ENCODE data around the gene SLC24A3. TPM values are rescaled to one million over a fixed set of nuclear protein-coding genes. Genes with fewer than 3 reads are reported as not detected.

SLC24A3 gene
- polyA plus RNA-seq, 4 donors: 1.6 to 4.0 (median 3.8) TPM; not detected in 1

- FAIRE-seq (no peak), DNase-seq (no peak)
- Histone ChIP-seq H3K27ac (ENCODE audit: low read depth in 1 of 3, low read length in 2 of 3) (no peak overlapping the region), H3K27me3 (ENCODE audit: control insufficient read depth in 3 of 3, insufficient read depth in 3 of 3, low read length in 3 of 3) (no peaks in the 10 kb centered on the region), H3K4me3 (ENCODE audit: low read depth in 1 of 3, low read length in 3 of 3) (no peak overlapping the region), H3K4me1 (ENCODE audit: control insufficient read depth in 3 of 3, insufficient read depth in 2 of 3, low read depth in 1 of 3, low read length in 2 of 3) (no peaks in the 10 kb centered on the region), H3K9me3 (ENCODE audit: control insufficient read depth in 2 of 2, insufficient read depth in 1 of 2, low read depth in 1 of 2, low read length in 1 of 2) (no peaks in the 10 kb centered on the region), H3K36me3 (ENCODE audit: control insufficient read depth in 3 of 3, insufficient read depth in 2 of 3, low read depth in 1 of 3, low read length in 3 of 3) (no peaks in the 10 kb centered on the region)
- WGBS, 3 donors: 70 to 82% (median 74%) methylated on average over 7 of the region's 7 CpGs
Measured at GRCh38 chr20:19600042-19600441, 387.6 kb downstream of the SLC24A3 start.

GRCh38 chr20:19601126-19601810 is 388.8 kb downstream of the SLC24A3 start:
- 77 to 87% (median 87%) methylated on average over 9 of the region's 9 CpGs for WGBS, 3 donors
- H3K27ac ChIP-seq (ENCODE audit: low read depth in 1 of 3, low read length in 2 of 3): no peak overlapping the region
- H3K9me3 ChIP-seq (ENCODE audit: control insufficient read depth in 2 of 2, insufficient read depth in 1 of 2, low read depth in 1 of 2, low read length in 1 of 2): no peaks in the 10 kb centered on the region
- FAIRE-seq: no peak
- no peaks in the 10 kb centered on the region for H3K4me1 ChIP-seq (ENCODE audit: control insufficient read depth in 3 of 3, insufficient read depth in 2 of 3, low read depth in 1 of 3, low read length in 2 of 3)
- no peaks in the 10 kb centered on the region for H3K36me3 ChIP-seq (ENCODE audit: control insufficient read depth in 3 of 3, insufficient read depth in 2 of 3, low read depth in 1 of 3, low read length in 3 of 3)
- DNase-seq: no peak
- no peak overlapping the region for H3K4me3 ChIP-seq (ENCODE audit: low read depth in 1 of 3, low read length in 3 of 3)
- H3K27me3 ChIP-seq (ENCODE audit: control insufficient read depth in 3 of 3, insufficient read depth in 3 of 3, low read length in 3 of 3): no peaks in the 10 kb centered on the region

GRCh38 chr20:19602675-19603375 is 390.4 kb downstream of the SLC24A3 start:
- H3K27me3 ChIP-seq (ENCODE audit: control insufficient read depth in 3 of 3, insufficient read depth in 3 of 3, low read length in 3 of 3): no peaks in the 10 kb centered on the region
- H3K9me3 ChIP-seq (ENCODE audit: control insufficient read depth in 2 of 2, insufficient read depth in 1 of 2, low read depth in 1 of 2, low read length in 1 of 2): no peaks in the 10 kb centered on the region
- WGBS, 3 donors: 53 to 75% (median 58%) methylated on average over 9 of the region's 9 CpGs
- no peaks in the 10 kb centered on the region for H3K36me3 ChIP-seq (ENCODE audit: control insufficient read depth in 3 of 3, insufficient read depth in 2 of 3, low read depth in 1 of 3, low read length in 3 of 3)
- no peak overlapping the region for H3K4me3 ChIP-seq (ENCODE audit: low read depth in 1 of 3, low read length in 3 of 3)
- FAIRE-seq (no peak), DNase-seq (no peak)
- no peaks in the 10 kb centered on the region for H3K4me1 ChIP-seq (ENCODE audit: control insufficient read depth in 3 of 3, insufficient read depth in 2 of 3, low read depth in 1 of 3, low read length in 2 of 3)
- no peak overlapping the region for H3K27ac ChIP-seq (ENCODE audit: low read depth in 1 of 3, low read length in 2 of 3)

DNA sequence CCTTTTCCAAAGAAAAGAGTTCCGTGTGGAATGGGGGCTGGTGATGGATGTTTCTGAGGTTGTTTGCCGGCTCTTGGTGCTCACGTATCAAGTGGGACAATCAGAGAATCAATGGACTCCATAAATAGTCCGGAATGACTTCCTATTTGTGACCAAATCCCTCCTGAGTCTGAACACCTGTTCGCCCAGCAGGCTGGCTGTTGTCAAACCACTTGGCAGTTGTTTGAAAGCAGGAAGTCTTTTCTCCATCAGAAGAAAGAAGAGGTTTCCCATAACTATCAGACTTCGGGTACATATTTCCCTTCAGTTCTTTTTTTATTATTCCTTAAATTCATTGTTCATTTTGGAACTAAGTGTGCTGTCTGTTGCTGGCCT is 390.9 kb downstream of the SLC24A3 start:
- Histone ChIP-seq H3K27me3 (ENCODE audit: control insufficient read depth in 3 of 3, insufficient read depth in 3 of 3, low read length in 3 of 3) (no peaks in the 10 kb centered on the region), H3K27ac (ENCODE audit: low read depth in 1 of 3, low read length in 2 of 3) (no peak overlapping the region), H3K36me3 (ENCODE audit: control insufficient read depth in 3 of 3, insufficient read depth in 2 of 3, low read depth in 1 of 3, low read length in 3 of 3) (no peaks in the 10 kb centered on the region), H3K4me1 (ENCODE audit: control insufficient read depth in 3 of 3, insufficient read depth in 2 of 3, low read depth in 1 of 3, low read length in 2 of 3) (no peaks in the 10 kb centered on the region), H3K9me3 (ENCODE audit: control insufficient read depth in 2 of 2, insufficient read depth in 1 of 2, low read depth in 1 of 2, low read length in 1 of 2) (no peaks in the 10 kb centered on the region), H3K4me3 (ENCODE audit: low read depth in 1 of 3, low read length in 3 of 3) (no peak overlapping the region)
- DNase-seq: no peak
- no peak for FAIRE-seq
- 24 to 49% (median 32%) methylated on average over 6 of the region's 6 CpGs for WGBS, 3 donors

GRCh38 chr20:19605786-19606485 is 393.5 kb downstream of the SLC24A3 start:
- FAIRE-seq (no peak), DNase-seq (no peak)
- no peaks in the 10 kb centered on the region for H3K9me3 ChIP-seq (ENCODE audit: control insufficient read depth in 2 of 2, insufficient read depth in 1 of 2, low read depth in 1 of 2, low read length in 1 of 2)
- no peak overlapping the region for H3K27ac ChIP-seq (ENCODE audit: low read depth in 1 of 3, low read length in 2 of 3)
- no peaks in the 10 kb centered on the region for H3K4me1 ChIP-seq (ENCODE audit: control insufficient read depth in 3 of 3, insufficient read depth in 2 of 3, low read depth in 1 of 3, low read length in 2 of 3)
- no peaks in the 10 kb centered on the region for H3K36me3 ChIP-seq (ENCODE audit: control insufficient read depth in 3 of 3, insufficient read depth in 2 of 3, low read depth in 1 of 3, low read length in 3 of 3)
- no peaks in the 10 kb centered on the region for H3K27me3 ChIP-seq (ENCODE audit: control insufficient read depth in 3 of 3, insufficient read depth in 3 of 3, low read length in 3 of 3)
- no peak overlapping the region for H3K4me3 ChIP-seq (ENCODE audit: low read depth in 1 of 3, low read length in 3 of 3)
- 54 to 74% (median 72%) methylated on average over 1 of the region's 1 CpG for WGBS, 3 donors

GRCh38 chr20:19609642-19610223 is 397.3 kb downstream of the SLC24A3 start:
- Histone ChIP-seq H3K36me3 (ENCODE audit: control insufficient read depth in 3 of 3, insufficient read depth in 2 of 3, low read depth in 1 of 3, low read length in 3 of 3) (no peaks in the 10 kb centered on the region), H3K4me3 (ENCODE audit: low read depth in 1 of 3, low read length in 3 of 3) (no peak overlapping the region), H3K4me1 (ENCODE audit: control insufficient read depth in 3 of 3, insufficient read depth in 2 of 3, low read depth in 1 of 3, low read length in 2 of 3) (no peaks in the 10 kb centered on the region), H3K27me3 (ENCODE audit: control insufficient read depth in 3 of 3, insufficient read depth in 3 of 3, low read length in 3 of 3) (no peaks in the 10 kb centered on the region), H3K9me3 (ENCODE audit: control insufficient read depth in 2 of 2, insufficient read depth in 1 of 2, low read depth in 1 of 2, low read length in 1 of 2) (no peaks in the 10 kb centered on the region), H3K27ac (ENCODE audit: low read depth in 1 of 3, low read length in 2 of 3) (no peak overlapping the region)
- 13 to 70% (median 20%) methylated on average over 2 of the region's 2 CpGs for WGBS, 3 donors
- FAIRE-seq: no peak
- no peak for DNase-seq

DNA sequence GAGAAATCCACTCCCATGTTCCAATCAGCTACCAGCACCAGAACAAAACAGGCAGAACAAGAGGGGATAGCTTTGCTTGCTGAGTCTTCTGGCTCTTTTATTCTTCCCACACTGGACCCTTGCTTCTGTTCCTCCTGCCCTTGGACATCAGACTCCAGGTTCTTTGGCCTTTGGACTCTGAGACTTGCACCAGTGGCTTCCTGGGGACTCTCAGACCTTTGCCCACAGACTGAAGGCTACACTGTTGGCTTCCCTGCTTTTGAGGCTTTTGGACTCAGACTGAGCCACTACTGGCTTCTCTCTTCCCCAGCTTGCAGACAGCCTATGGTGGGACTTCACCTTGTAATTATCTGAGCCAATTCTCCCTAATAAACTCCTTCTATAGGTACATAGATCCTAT is 403.2 kb downstream of the SLC24A3 start:
- no peak overlapping the region for H3K27ac ChIP-seq (ENCODE audit: low read depth in 1 of 3, low read length in 2 of 3)
- DNase-seq: no peak
- H3K9me3 ChIP-seq (ENCODE audit: control insufficient read depth in 2 of 2, insufficient read depth in 1 of 2, low read depth in 1 of 2, low read length in 1 of 2): no peaks in the 10 kb centered on the region
- FAIRE-seq: no peak
- no peaks in the 10 kb centered on the region for H3K36me3 ChIP-seq (ENCODE audit: control insufficient read depth in 3 of 3, insufficient read depth in 2 of 3, low read depth in 1 of 3, low read length in 3 of 3)
- peaks cover 0 to 4% (median 0%) of the 10 kb centered on the region in 3 donors for H3K4me1 ChIP-seq (ENCODE audit: control insufficient read depth in 3 of 3, insufficient read depth in 2 of 3, low read depth in 1 of 3, low read length in 2 of 3)
- H3K27me3 ChIP-seq (ENCODE audit: control insufficient read depth in 3 of 3, insufficient read depth in 3 of 3, low read length in 3 of 3): no peaks in the 10 kb centered on the region
- no peak overlapping the region for H3K4me3 ChIP-seq (ENCODE audit: low read depth in 1 of 3, low read length in 3 of 3)

DNA sequence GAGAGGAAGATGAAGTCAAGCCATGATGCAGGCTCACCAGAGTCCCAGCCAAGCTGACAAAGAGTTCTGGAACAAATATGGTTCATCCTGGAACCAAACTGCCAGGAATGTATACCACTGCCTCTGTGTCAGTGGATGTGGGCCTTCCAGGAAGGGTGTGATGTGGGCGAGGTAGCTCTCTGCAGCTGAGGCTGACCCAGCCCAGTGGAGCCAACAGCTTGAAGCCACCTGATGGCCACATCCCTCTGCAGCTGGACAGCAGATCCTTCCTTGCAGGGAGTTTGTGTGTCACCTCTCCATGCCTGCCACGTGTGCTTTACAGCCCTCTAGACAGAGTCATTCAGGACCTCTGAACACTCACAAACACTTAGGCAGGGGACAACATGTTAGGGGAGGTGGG is 403.6 kb downstream of the SLC24A3 start:
- FAIRE-seq: no peak
- no peak for DNase-seq
- WGBS, 3 donors: 62 to 76% (median 72%) methylated on average over 2 of the region's 2 CpGs
- Histone ChIP-seq H3K9me3 (ENCODE audit: control insufficient read depth in 2 of 2, insufficient read depth in 1 of 2, low read depth in 1 of 2, low read length in 1 of 2) (no peaks in the 10 kb centered on the region), H3K27ac (ENCODE audit: low read depth in 1 of 3, low read length in 2 of 3) (no peak overlapping the region), H3K27me3 (ENCODE audit: control insufficient read depth in 3 of 3, insufficient read depth in 3 of 3, low read length in 3 of 3) (no peaks in the 10 kb centered on the region), H3K36me3 (ENCODE audit: control insufficient read depth in 3 of 3, insufficient read depth in 2 of 3, low read depth in 1 of 3, low read length in 3 of 3) (no peaks in the 10 kb centered on the region), H3K4me1 (ENCODE audit: control insufficient read depth in 3 of 3, insufficient read depth in 2 of 3, low read depth in 1 of 3, low read length in 2 of 3) (peaks cover 0 to 8% (median 0%) of the 10 kb centered on the region in 3 donors), H3K4me3 (ENCODE audit: low read depth in 1 of 3, low read length in 3 of 3) (no peak overlapping the region)
